ENCODE data around the gene NDUFS7.

The NDUFS7 gene

GRCh38 chr19:1407528-1408299 lies 24.0 kb downstream of the NDUFS7 start, which contains the start of gene DAZAP1:
TSS of gene DAZAP1 (plus strand) at chr19:1407586. CDS start at chr19:1407774, 188 bp downstream.
- no peak for TF ChIP-seq POLR2A (IDR thresholded peaks at IDR 0.05; ENCODE audit: low read length)
- no peak for TF ChIP-seq GATA1 (IDR thresholded peaks at IDR 0.05; ENCODE audit: low read depth, low read length)
- peak in 1 of 2 experiments; percentile 61 for DNase-seq

- DNase-seq, result peak; percentile 69 to 74
- TF ChIP-seq POLR2A (IDR thresholded peaks at IDR 0.05; ENCODE audit: low read length) (peak; percentile 35), GATA1 (IDR thresholded peaks at IDR 0.05; ENCODE audit: low read depth, low read length) (no peak)
Observed at GRCh38 chr19:1408300-1409203, 24.8 kb downstream of the NDUFS7 start.

- no peak for DNase-seq
- TF ChIP-seq GATA1 (IDR thresholded peaks at IDR 0.05; ENCODE audit: low read depth, low read length) (no peak), POLR2A (IDR thresholded peaks at IDR 0.05; ENCODE audit: low read length) (no peak)
Observed at GRCh38 chr19:1409204-1410005, 25.7 kb downstream of the NDUFS7 start.

- no peak for TF ChIP-seq GATA1 (IDR thresholded peaks at IDR 0.05; ENCODE audit: low read depth, low read length)
- TF ChIP-seq POLR2A (IDR thresholded peaks at IDR 0.05; ENCODE audit: low read length), result no peak
Observed at GRCh38 chr19:1410136-1410786, 26.6 kb downstream of the NDUFS7 start.

GRCh38 chr19:1410789-1411188 lies 27.1 kb downstream of the NDUFS7 start:
- no peak for DNase-seq
- TF ChIP-seq POLR2A (IDR thresholded peaks at IDR 0.05; ENCODE audit: low read length), result no peak
- TF ChIP-seq GATA1 (IDR thresholded peaks at IDR 0.05; ENCODE audit: low read depth, low read length), result no peak

More at GRCh38 chr19:1410136-1410786, 26.6 kb downstream of the NDUFS7 start:
- no peak for DNase-seq

GRCh38 chr19:1411255-1412191 lies 27.8 kb downstream of the NDUFS7 start:
- TF ChIP-seq GATA1 (IDR thresholded peaks at IDR 0.05; ENCODE audit: low read depth, low read length) (no peak), POLR2A (IDR thresholded peaks at IDR 0.05; ENCODE audit: low read length) (no peak)
- no peak for DNase-seq

- TF ChIP-seq POLR2A (IDR thresholded peaks at IDR 0.05; ENCODE audit: low read length) (no peak), GATA1 (IDR thresholded peaks at IDR 0.05; ENCODE audit: low read depth, low read length) (no peak)
- DNase-seq, result no peak
Observed at GRCh38 chr19:1412323-1412923, 28.7 kb downstream of the NDUFS7 start.

GRCh38 chr19:1412995-1413800 lies 29.5 kb downstream of the NDUFS7 start:
- TF ChIP-seq POLR2A (IDR thresholded peaks at IDR 0.05; ENCODE audit: low read length) (no peak), GATA1 (IDR thresholded peaks at IDR 0.05; ENCODE audit: low read depth, low read length) (no peak)
- no peak for DNase-seq

GRCh38 chr19:1416014-1416841 lies 32.5 kb downstream of the NDUFS7 start:
- no peak for TF ChIP-seq GATA1 (IDR thresholded peaks at IDR 0.05; ENCODE audit: low read depth, low read length)
- TF ChIP-seq POLR2A (IDR thresholded peaks at IDR 0.05; ENCODE audit: low read length), result no peak
- DNase-seq, result no peak

GRCh38 chr19:1417145-1417544 lies 33.4 kb downstream of the NDUFS7 start:
- no peak for TF ChIP-seq GATA1 (IDR thresholded peaks at IDR 0.05; ENCODE audit: low read depth, low read length)
- no peak for TF ChIP-seq POLR2A (IDR thresholded peaks at IDR 0.05; ENCODE audit: low read length)
- no peak for DNase-seq

Measured in erythroblast (primary cell).